Measurements from ENCODE around the gene CCND1. TPM values are rescaled to one million over a fixed set of nuclear protein-coding genes. Genes with fewer than 3 reads are reported as not detected.

CCND1 gene
- total and polyA plus RNA-seq, 9 of the 15 experiments (the other 6 are each of a cell fraction or from before 2014, with no cell fraction given) = 0.04 to 23.3 (median 3.8) TPM

DNA sequence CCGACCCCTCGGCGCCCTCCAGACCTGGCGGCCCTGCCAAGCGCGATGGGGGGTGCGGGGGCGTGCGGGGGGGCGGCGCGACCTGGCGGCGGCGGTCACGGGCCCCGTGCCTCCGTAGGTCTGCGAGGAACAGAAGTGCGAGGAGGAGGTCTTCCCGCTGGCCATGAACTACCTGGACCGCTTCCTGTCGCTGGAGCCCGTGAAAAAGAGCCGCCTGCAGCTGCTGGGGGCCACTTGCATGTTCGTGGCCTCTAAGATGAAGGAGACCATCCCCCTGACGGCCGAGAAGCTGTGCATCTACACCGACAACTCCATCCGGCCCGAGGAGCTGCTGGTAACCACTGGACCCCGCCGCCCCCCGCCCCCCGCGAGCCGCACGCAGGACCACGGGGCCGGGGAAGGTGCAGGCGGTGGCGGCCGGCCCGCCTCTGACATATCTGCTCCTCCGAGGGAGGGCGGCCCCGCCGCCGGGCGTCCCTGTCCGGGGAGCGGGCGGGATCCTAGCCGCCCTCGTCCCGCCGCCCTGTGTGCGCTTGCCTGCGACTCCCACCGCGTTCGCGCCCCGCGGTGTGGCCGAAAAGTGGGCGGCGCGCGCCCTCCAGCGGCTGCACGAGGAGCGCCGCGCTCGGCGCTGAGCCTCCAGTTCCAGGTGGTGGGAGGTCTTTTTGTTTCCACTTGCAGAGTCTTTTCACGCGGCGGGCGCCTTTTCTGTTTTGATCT, 2.1 kb downstream of the CCND1 start (continued):
- TF ChIP-seq ZNF431 (CRISPR knock-in tag; IDR thresholded peaks at IDR 0.05) (peak; percentile 48; the same call in 1 of the 2 replicates), ZNF24 (IDR thresholded peaks at IDR 0.05) (peak; percentile 67; the same call in 1 of the 2 replicates), HNRNPL (IDR thresholded peaks at IDR 0.05; ENCODE audit: low read depth, low read length) (no peak), PCBP1 (IDR thresholded peaks at IDR 0.05; ENCODE audit: low read depth, low read length, poor library complexity, severe bottlenecking) (peak; percentile 58), SOX6 (IDR thresholded peaks at IDR 0.05) (0 out of 2 replicates have a peak, but pooled peaks have one; percentile 32), PHF20 (IDR thresholded peaks at IDR 0.05; ENCODE audit: partially characterized antibody) (no peak), ARID2 (IDR thresholded peaks at IDR 0.05) (peak; percentile 75; the same call in 1 of the 2 replicates), CTBP1 (IDR thresholded peaks at IDR 0.05; ENCODE audit: borderline replicate concordance) (peak; percentile 89), SAFB (IDR thresholded peaks at IDR 0.05; ENCODE audit: borderline replicate concordance, low read depth, low read length) (peak; percentile 73), YY1 (IDR thresholded peaks at IDR 0.05; ENCODE audit: borderline replicate concordance in 1 of 3, control insufficient read depth in 1 of 3, extremely low read depth in 1 of 3, insufficient read depth in 3 of 3, insufficient read length in 1 of 3, insufficient replicate concordance in 2 of 3, low read depth in 1 of 3, low read length in 2 of 3) (peak in 1 of 3 experiments; percentile 48), FOXM1 (IDR thresholded peaks at IDR 0.05; ENCODE audit: low read depth) (no peak), FOXM1 (CRISPR knock-in tag; IDR thresholded peaks at IDR 0.05; ENCODE audit: low read depth) (0 out of 2 replicates have a peak, but pooled peaks have one; percentile 50), KDM2B (CRISPR knock-in tag; IDR thresholded peaks at IDR 0.05) (peak; percentile 58; the same call in 1 of the 2 replicates), RCOR1 (IDR thresholded peaks at IDR 0.05; ENCODE audit: borderline replicate concordance in 1 of 2, low read depth in 2 of 2, low read length in 2 of 2) (peak in 1 of 2 experiments; percentile 49; a peak in 1 of 4 replicates), CXXC5 (CRISPR knock-in tag; IDR thresholded peaks at IDR 0.05) (peak; percentile 76), TEAD1 (CRISPR knock-in tag; IDR thresholded peaks at IDR 0.05) (peak in 1 of 2 experiments; percentile 84; a peak in 2 of 4 replicates), AFF4 (CRISPR knock-in tag; IDR thresholded peaks at IDR 0.05) (peak; percentile 69; the same call in 1 of the 2 replicates), RB1 (IDR thresholded peaks at IDR 0.05; ENCODE audit: low read depth) (peak; percentile 98)
- TF ChIP-seq, protein P1, sequence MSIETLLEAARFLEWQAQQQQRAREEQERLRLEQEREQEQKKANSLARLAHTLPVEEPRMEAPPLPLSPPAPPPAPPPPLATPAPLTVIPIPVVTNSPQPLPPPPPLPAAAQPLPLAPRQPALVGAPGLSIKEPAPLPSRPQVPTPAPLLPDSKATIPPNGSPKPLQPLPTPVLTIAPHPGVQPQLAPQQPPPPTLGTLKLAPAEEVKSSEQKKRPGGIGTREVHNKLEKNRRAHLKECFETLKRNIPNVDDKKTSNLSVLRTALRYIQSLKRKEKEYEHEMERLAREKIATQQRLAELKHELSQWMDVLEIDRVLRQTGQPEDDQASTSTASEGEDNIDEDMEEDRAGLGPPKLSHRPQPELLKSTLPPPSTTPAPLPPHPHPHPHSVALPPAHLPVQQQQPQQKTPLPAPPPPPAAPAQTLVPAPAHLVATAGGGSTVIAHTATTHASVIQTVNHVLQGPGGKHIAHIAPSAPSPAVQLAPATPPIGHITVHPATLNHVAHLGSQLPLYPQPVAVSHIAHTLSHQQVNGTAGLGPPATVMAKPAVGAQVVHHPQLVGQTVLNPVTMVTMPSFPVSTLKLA (conservative IDR thresholded peaks at IDR 0.05) = peak in 1 of 2 experiments; percentile 45; a peak in 1 of 4 replicates
- TF ChIP-seq, protein P2, sequence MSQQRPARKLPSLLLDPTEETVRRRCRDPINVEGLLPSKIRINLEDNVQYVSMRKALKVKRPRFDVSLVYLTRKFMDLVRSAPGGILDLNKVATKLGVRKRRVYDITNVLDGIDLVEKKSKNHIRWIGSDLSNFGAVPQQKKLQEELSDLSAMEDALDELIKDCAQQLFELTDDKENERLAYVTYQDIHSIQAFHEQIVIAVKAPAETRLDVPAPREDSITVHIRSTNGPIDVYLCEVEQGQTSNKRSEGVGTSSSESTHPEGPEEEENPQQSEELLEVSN (IDR thresholded peaks at IDR 0.05; ENCODE audit: borderline replicate concordance in 1 of 2, extremely low read depth in 1 of 2, insufficient read depth in 1 of 2, insufficient read length in 1 of 2, low read depth in 1 of 2, low read length in 1 of 2, poor library complexity in 1 of 2, severe bottlenecking in 1 of 2) = peak; percentile 84 to 96
